Activated CD4-positive, alpha-beta T cell treated with anti-CD3 and anti-CD28 coated beads, Interleukin-2, amount 10 ng/mL, durations not matched to agents 7 days and 5 days (primary cell): ENCODE results near the gene LIPT2. TPM values are rescaled to one million over a fixed set of nuclear protein-coding genes. Genes with fewer than 3 reads are reported as not detected.

ENCODE experiments used
- CTCF ChIA-PET: fragments of 350-600 bp; sonication (Branson Sonifier 250); formaldehyde crosslinking; loops from one replicate; lab custom pipeline; 2021; ENCODE audit warnings: antibody characterized with exemption; lab: Charles Lee
- POLR2A ChIA-PET: fragments of 350-600 bp; sonication (Branson Sonifier 250); formaldehyde crosslinking; loops from one replicate; lab custom pipeline; 2021; ENCODE audit warnings: antibody characterized with exemption; lab: Charles Lee
- DNase-seq: peaks from one replicate; pipeline ENCODE4 v3.0.0-alpha.2; 2020
- H3K27ac Mint-ChIP-seq: one replicate; pipeline ENCODE4 v1.8.0; 2021; ENCODE audit warnings: mild to moderate bottlenecking, moderate library complexity, mixed read lengths
- H3K27me3 Mint-ChIP-seq: one replicate; pipeline ENCODE4 v1.8.0; 2021; ENCODE audit warnings: mixed read lengths
- H3K36me3 Mint-ChIP-seq: one replicate; pipeline ENCODE4 v1.8.0; 2021; ENCODE audit warnings: low read depth, mixed read lengths
- H3K4me1 Mint-ChIP-seq: one replicate; pipeline ENCODE4 v1.8.0; 2021; ENCODE audit warnings: mixed read lengths
- H3K4me3 Mint-ChIP-seq: one replicate; pipeline ENCODE4 v1.8.0; 2021; ENCODE audit warnings: mild to moderate bottlenecking, moderate library complexity, mixed read lengths
- H3K9me3 Mint-ChIP-seq: one replicate; pipeline ENCODE4 v1.8.0; 2021; ENCODE audit warnings: mixed read lengths
- total RNA-seq, 2 experiments: library from RNA; stranded (reverse); gene quantifications; one replicate each; pipeline ENCODE4 v1.2.3, GENCODE V29; 2021

The LIPT2 gene
- total RNA-seq, 2 experiments from 2014 or later = 3.0 to 3.1 TPM

DNA sequence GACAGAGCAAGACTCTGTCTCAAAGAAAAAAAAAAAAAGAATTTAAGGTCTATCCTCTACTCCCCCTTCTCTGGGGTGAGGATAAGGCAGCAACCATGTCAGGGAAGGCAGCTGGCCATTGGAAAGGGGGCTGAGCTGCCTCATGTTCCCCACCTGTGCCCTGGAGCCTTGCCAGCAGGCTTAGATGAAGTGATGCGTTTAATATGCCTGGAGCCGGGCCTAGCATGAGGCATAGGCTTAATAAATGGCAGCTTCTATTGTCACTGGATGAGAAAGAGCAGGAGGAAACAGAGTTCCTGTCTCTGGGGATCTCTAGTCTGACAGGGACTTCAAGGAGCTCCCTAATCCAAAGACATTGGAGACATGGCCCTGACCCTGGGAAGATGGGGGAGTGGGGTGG is 23.0 kb downstream of the LIPT2 start:
- ChIA-PET POLR2A (interaction anchor here (0.7 kb wide), 1 partner anchor 396 kb away, joined by 3 read pairs; no protein-coding TSS in a partner anchor), CTCF (interaction anchor here (0.6 to 1.8 kb wide), 5 partner anchors 17 to 1610 kb away, joined by 3 to 6 read pairs (median 4); no protein-coding TSS in a partner anchor)
- Mint-ChIP-seq H3K27ac (no peak overlapping the region), H3K4me1 (peaks cover 13% of the 10 kb centered on the region), H3K27me3 (peaks cover 28% of the 10 kb centered on the region), H3K36me3 (no peaks in the 10 kb centered on the region), H3K4me3 (no peak overlapping the region), H3K9me3 (no peaks in the 10 kb centered on the region)
- no peak for DNase-seq

DNA sequence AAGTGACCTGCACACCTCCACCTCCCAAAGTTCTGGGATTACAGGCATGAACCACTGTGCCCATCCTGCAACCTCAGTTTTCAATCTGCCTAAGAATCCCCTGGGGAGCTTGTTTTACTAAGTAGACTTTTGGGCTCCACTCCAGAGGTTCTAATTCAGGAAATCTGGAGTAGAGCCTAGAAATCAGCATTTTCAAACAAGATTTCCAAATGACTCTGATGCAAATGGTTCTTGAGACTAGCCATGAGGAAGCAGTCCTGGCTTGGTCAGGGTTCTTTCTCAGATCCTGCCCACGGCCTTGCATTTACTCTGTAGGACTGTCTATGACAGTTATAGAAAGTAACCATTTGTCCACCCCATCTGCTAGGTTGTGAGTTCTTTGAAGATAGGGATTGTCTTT is 24.6 kb downstream of the LIPT2 start:
- H3K27ac Mint-ChIP-seq = no peak overlapping the region
- peaks cover 13% of the 10 kb centered on the region for H3K4me1 Mint-ChIP-seq
- no peak overlapping the region for H3K4me3 Mint-ChIP-seq
- no peak for DNase-seq
- CTCF ChIA-PET = no interaction called here
- H3K36me3 Mint-ChIP-seq = no peaks in the 10 kb centered on the region
- no peaks in the 10 kb centered on the region for H3K9me3 Mint-ChIP-seq
- POLR2A ChIA-PET = no interaction called here
- peaks cover 42% of the 10 kb centered on the region for H3K27me3 Mint-ChIP-seq

DNA sequence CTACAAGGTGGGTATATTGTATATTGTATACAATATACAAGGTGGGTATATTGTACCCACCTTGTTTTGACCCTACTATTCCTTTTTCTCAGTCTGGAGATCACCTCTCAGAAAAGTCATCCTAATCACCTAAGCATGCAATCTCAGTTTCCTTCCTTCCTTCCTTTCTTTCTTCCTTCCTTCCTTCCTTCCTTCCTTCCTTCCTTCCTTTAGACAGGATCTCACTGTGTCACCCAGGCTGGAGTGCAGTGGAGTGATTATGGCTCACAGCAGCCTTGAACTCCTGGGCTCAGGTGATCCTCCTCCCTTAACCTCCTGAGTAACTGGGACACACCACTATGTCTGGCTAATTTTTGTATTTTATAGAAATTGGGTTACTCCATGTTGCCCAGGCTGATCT is 25.0 kb downstream of the LIPT2 start:
- no peak for DNase-seq
- Mint-ChIP-seq H3K4me3 (no peak overlapping the region), H3K36me3 (no peaks in the 10 kb centered on the region), H3K27me3 (peaks cover 45% of the 10 kb centered on the region), H3K9me3 (no peaks in the 10 kb centered on the region), H3K27ac (no peak overlapping the region), H3K4me1 (peaks cover 13% of the 10 kb centered on the region)
- ChIA-PET CTCF (no interaction called here), POLR2A (no interaction called here)

DNA sequence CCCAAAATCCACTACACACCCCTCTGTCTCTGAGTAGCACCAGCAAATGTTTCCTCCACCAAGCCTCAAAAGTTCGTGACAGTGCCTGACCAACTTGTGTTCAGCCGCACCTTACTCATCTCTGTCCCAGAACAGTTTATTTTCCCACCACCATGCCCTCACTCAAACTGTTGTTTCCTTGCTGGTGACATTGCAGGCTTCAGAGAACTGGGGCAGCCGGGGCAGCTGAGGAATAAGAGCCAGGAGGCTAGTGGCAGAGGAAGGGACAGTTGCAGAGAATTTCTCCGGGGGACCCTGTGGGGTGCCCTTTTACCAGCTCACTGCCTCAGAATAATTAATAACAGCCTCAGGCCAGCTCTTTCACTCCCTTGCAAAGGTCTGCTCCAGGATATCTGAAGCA is 25.5 kb downstream of the LIPT2 start:
- H3K4me3 Mint-ChIP-seq = no peak overlapping the region

GRCh38 chr11:74466916-74467885 is 26.3 kb downstream of the LIPT2 start, which contains the start of gene KCNE3:
KCNE3 (minus strand) TSS chr11:74467549; CDS start chr11:74457563, 9,986 bp downstream.
- H3K4me3 Mint-ChIP-seq = no peak within 1 kb of the TSS
- no peak within 1 kb of the TSS for H3K27ac Mint-ChIP-seq
- H3K27me3 Mint-ChIP-seq = peaks cover 45% of the 10 kb centered on the region
- CTCF ChIA-PET = interaction anchor here (1.5 to 1.6 kb wide), 2 partner anchors 14 to 22 kb away, joined by 3 read pairs; no protein-coding TSS in a partner anchor
- POLR2A ChIA-PET = no interaction called here
- peaks cover 10% of the 10 kb centered on the region for H3K4me1 Mint-ChIP-seq
- H3K9me3 Mint-ChIP-seq = no peaks in the 10 kb centered on the region
- DNase-seq = no peak
- H3K36me3 Mint-ChIP-seq = no peaks in the 10 kb centered on the region

More for the DNA sequence above, 25.5 kb downstream of the LIPT2 start:
- CTCF ChIA-PET = no interaction called here
- POLR2A ChIA-PET = no interaction called here
- H3K27ac Mint-ChIP-seq = no peak overlapping the region
- no peaks in the 10 kb centered on the region for H3K9me3 Mint-ChIP-seq
- peaks cover 45% of the 10 kb centered on the region for H3K27me3 Mint-ChIP-seq
- no peaks in the 10 kb centered on the region for H3K36me3 Mint-ChIP-seq
- peaks cover 13% of the 10 kb centered on the region for H3K4me1 Mint-ChIP-seq
- DNase-seq = no peak

- POLR2A ChIA-PET = no interaction called here
These were observed 28.2 kb downstream of the LIPT2 start for GRCh38 chr11:74465291-74465708.

DNA sequence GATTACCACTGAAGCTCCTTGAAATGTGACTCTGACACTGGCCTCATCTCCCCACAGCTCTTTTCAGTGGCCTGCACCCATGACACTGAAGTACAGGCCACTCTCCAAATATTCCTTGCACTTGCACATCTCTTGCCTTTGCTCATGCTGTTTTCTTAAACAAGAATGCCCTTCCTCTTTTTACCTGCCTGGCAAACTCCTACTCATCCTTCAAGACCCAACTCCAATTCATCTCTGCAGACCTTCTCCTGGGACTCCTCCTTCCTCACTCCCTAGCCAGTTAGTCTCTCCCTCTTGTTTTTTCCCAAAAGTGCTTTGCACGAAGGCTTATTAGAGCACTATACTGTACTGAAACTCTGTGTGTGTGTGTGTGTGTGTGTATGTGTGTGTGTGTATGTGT is 28.8 kb downstream of the LIPT2 start:
- CTCF ChIA-PET = interaction anchor here (0.7 to 1.0 kb wide), 2 partner anchors 11 to 15 kb away, joined by 3 to 6 read pairs; no protein-coding TSS in a partner anchor
- Mint-ChIP-seq H3K36me3 (no peaks in the 10 kb centered on the region), H3K27ac (no peak overlapping the region), H3K27me3 (peaks cover 45% of the 10 kb centered on the region), H3K9me3 (no peaks in the 10 kb centered on the region), H3K4me3 (no peak overlapping the region), H3K4me1 (peaks cover 4% of the 10 kb centered on the region)
- POLR2A ChIA-PET = no interaction called here
- DNase-seq = no peak

More at GRCh38 chr11:74465291-74465708, 28.2 kb downstream of the LIPT2 start:
- Mint-ChIP-seq H3K4me3 (no peak overlapping the region), H3K4me1 (peaks cover 4% of the 10 kb centered on the region), H3K27me3 (peaks cover 45% of the 10 kb centered on the region), H3K9me3 (no peaks in the 10 kb centered on the region), H3K27ac (peak overlapping the region; percentile 39), H3K36me3 (no peaks in the 10 kb centered on the region)
- CTCF ChIA-PET = no interaction called here
- no peak for DNase-seq

DNA sequence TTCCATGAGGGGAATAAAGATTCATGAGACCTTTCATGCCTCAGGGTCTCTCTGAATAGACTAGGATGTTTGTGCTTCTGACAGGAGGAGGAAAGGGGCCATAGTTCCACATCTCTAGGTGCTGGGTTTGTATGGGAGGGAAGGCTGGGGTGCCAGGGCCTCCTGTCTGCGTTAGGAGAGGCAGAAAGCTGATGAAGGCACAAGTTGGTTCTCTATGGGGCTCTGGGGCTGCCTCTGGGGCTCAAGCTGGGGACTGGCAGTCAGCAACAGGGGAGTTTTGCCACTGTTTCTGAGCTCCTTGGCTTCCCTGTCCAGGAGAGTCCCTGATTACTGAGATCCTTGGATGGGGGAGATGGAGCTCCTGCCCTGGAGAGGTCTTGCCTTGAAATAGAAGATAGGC is 30.3 kb downstream of the LIPT2 start:
- H3K4me1 Mint-ChIP-seq = peaks cover 3% of the 10 kb centered on the region
- ChIA-PET CTCF (interaction anchor here (1.4 to 2.1 kb wide), 3 partner anchors 10 to 71 kb away, joined by 3 to 7 read pairs (median 4); no protein-coding TSS in a partner anchor), POLR2A (no interaction called here)
- no peak overlapping the region for H3K27ac Mint-ChIP-seq
- peaks cover 40% of the 10 kb centered on the region for H3K27me3 Mint-ChIP-seq
- H3K36me3 Mint-ChIP-seq = no peaks in the 10 kb centered on the region
- H3K4me3 Mint-ChIP-seq = no peak overlapping the region
- DNase-seq = no peak
- no peaks in the 10 kb centered on the region for H3K9me3 Mint-ChIP-seq

- POLR2A ChIA-PET = no interaction called here
- Mint-ChIP-seq H3K36me3 (no peaks in the 10 kb centered on the region), H3K4me3 (no peak overlapping the region), H3K9me3 (no peaks in the 10 kb centered on the region), H3K4me1 (no peaks in the 10 kb centered on the region), H3K27me3 (peaks cover 34% of the 10 kb centered on the region), H3K27ac (no peak overlapping the region)
- CTCF ChIA-PET = interaction anchor here (1.4 to 2.1 kb wide), 3 partner anchors 9 to 72 kb away, joined by 3 to 7 read pairs (median 4); no protein-coding TSS in a partner anchor
- DNase-seq = no peak
These were observed 30.9 kb downstream of the LIPT2 start for GRCh38 chr11:74462631-74463030.

GRCh38 chr11:74462009-74462408 is 31.5 kb downstream of the LIPT2 start:
- H3K27me3 Mint-ChIP-seq = peaks cover 32% of the 10 kb centered on the region
- H3K36me3 Mint-ChIP-seq = no peaks in the 10 kb centered on the region
- H3K4me1 Mint-ChIP-seq = no peaks in the 10 kb centered on the region
- no peaks in the 10 kb centered on the region for H3K9me3 Mint-ChIP-seq
- ChIA-PET CTCF (interaction anchor here (2.1 kb wide), 1 partner anchor 9 kb away, joined by 7 read pairs; no protein-coding TSS in a partner anchor), POLR2A (no interaction called here)
- no peak overlapping the region for H3K27ac Mint-ChIP-seq
- H3K4me3 Mint-ChIP-seq = no peak overlapping the region
- no peak for DNase-seq

GRCh38 chr11:74460481-74461154 is 32.9 kb downstream of the LIPT2 start:
- H3K4me1 Mint-ChIP-seq = no peaks in the 10 kb centered on the region
- ChIA-PET CTCF (interaction anchor here (0.6 kb wide), 1 partner anchor 11 kb away, joined by 3 read pairs; no protein-coding TSS in a partner anchor), POLR2A (no interaction called here)
- H3K27me3 Mint-ChIP-seq = peaks cover 18% of the 10 kb centered on the region
- H3K9me3 Mint-ChIP-seq = no peaks in the 10 kb centered on the region
- no peaks in the 10 kb centered on the region for H3K36me3 Mint-ChIP-seq
- no peak for DNase-seq
- no peak overlapping the region for H3K27ac Mint-ChIP-seq
- no peak overlapping the region for H3K4me3 Mint-ChIP-seq

DNA sequence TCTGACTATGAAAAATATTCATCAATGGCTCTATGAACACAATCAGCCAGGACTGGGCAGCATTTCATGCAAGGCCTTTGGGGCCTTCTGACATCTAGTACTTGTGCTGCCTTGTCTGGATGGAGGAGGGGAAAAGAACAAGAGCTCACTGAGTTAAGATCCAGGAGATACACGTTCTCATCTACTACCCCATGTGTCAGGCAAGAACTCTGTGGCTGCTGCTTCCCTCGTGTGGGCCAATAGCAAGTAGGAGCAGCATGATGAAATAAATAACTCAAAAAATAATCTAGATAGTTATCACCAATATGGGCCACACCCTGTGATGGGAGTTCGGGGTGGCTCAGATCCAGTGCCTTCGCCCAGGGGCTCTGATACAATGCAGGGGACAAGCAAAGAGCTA is 33.5 kb downstream of the LIPT2 start:
- no peaks in the 10 kb centered on the region for H3K4me1 Mint-ChIP-seq
- no peak overlapping the region for H3K27ac Mint-ChIP-seq
- POLR2A ChIA-PET = no interaction called here
- peaks cover 13% of the 10 kb centered on the region for H3K27me3 Mint-ChIP-seq
- no peak overlapping the region for H3K4me3 Mint-ChIP-seq
- DNase-seq = no peak
- H3K9me3 Mint-ChIP-seq = no peaks in the 10 kb centered on the region
- H3K36me3 Mint-ChIP-seq = no peaks in the 10 kb centered on the region
- CTCF ChIA-PET = no interaction called here
